Measurements from ENCODE around the gene PRR14. TPM values are rescaled to one million over a fixed set of nuclear protein-coding genes. Genes with fewer than 3 reads are reported as not detected.
A peak's percentile ranks its signal among the peaks of the same experiment; 100 is the strongest.

PRR14 gene
- total and polyA plus RNA-seq, 2 donors (not counting 1 experiment from before 2014, with no cell fraction given): 2.5 to 6.6 TPM

GRCh38 chr16:30645727-30646126, 5.0 kb upstream of the PRR14 start:
- Histone ChIP-seq H2AFZ (ENCODE audit: low read length) (no peak overlapping the region), H3K79me2 (ENCODE audit: control insufficient read depth, insufficient read depth, low read length) (no peaks in the 10 kb centered on the region), H3K9me3 (ENCODE audit: control insufficient read depth, insufficient read depth, low read depth, low read length) (no peaks in the 10 kb centered on the region), H3K9ac (ENCODE audit: insufficient read depth, low read length) (no peak overlapping the region), H4K20me1 (ENCODE audit: control insufficient read depth, extremely low read depth, insufficient read depth, low read length) (no peaks in the 10 kb centered on the region), H3K27ac (ENCODE audit: insufficient read depth, low read length) (no peak overlapping the region), H3K36me3 (ENCODE audit: control insufficient read depth, insufficient read depth, low read length) (no peaks in the 10 kb centered on the region), H3K4me2 (ENCODE audit: extremely low read depth, insufficient read depth, low read length) (no peak overlapping the region), H3K4me3 (replicated peaks in 1 of 4; ENCODE audit: control extremely low read depth in 1 of 4, insufficient read depth in 1 of 4, low read depth in 3 of 4, low read length in 4 of 4) (no peak overlapping the region), H3K4me1 (ENCODE audit: control insufficient read depth, extremely low read depth, insufficient read depth, low read length) (peaks cover 5% of the 10 kb centered on the region), H3K27me3 (ENCODE audit: control insufficient read depth, insufficient read depth, low read length) (peaks cover 2% of the 10 kb centered on the region)
- no peak for TF ChIP-seq EZH2 (IDR thresholded peaks at IDR 0.05; ENCODE audit: low read length, missing control alignments)
- TF ChIP-seq, protein P1, sequence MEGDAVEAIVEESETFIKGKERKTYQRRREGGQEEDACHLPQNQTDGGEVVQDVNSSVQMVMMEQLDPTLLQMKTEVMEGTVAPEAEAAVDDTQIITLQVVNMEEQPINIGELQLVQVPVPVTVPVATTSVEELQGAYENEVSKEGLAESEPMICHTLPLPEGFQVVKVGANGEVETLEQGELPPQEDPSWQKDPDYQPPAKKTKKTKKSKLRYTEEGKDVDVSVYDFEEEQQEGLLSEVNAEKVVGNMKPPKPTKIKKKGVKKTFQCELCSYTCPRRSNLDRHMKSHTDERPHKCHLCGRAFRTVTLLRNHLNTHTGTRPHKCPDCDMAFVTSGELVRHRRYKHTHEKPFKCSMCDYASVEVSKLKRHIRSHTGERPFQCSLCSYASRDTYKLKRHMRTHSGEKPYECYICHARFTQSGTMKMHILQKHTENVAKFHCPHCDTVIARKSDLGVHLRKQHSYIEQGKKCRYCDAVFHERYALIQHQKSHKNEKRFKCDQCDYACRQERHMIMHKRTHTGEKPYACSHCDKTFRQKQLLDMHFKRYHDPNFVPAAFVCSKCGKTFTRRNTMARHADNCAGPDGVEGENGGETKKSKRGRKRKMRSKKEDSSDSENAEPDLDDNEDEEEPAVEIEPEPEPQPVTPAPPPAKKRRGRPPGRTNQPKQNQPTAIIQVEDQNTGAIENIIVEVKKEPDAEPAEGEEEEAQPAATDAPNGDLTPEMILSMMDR (conservative IDR thresholded peaks at IDR 0.05 in 1 of 2, IDR thresholded peaks at IDR 0.05 in 1 of 2; ENCODE audit: low read depth in 1 of 2, low read length in 2 of 2): no peak
- DNase-seq (ENCODE audit: low read depth in 2 of 2): no peak

- TF ChIP-seq, protein P1 (conservative IDR thresholded peaks at IDR 0.05 in 1 of 2, IDR thresholded peaks at IDR 0.05 in 1 of 2; ENCODE audit: low read depth in 1 of 2, low read length in 2 of 2): no peak
- no peak for TF ChIP-seq EZH2 (IDR thresholded peaks at IDR 0.05; ENCODE audit: low read length, missing control alignments)
- peaks cover 8% of the 10 kb centered on the region for H3K79me2 ChIP-seq (ENCODE audit: control insufficient read depth, insufficient read depth, low read length)
- peaks cover 5% of the 10 kb centered on the region for H3K4me1 ChIP-seq (ENCODE audit: control insufficient read depth, extremely low read depth, insufficient read depth, low read length)
- no peak overlapping the region for H3K9ac ChIP-seq (ENCODE audit: insufficient read depth, low read length)
- H2AFZ ChIP-seq (ENCODE audit: low read length): no peak overlapping the region
- H3K27ac ChIP-seq (ENCODE audit: insufficient read depth, low read length): no peak overlapping the region
- H3K4me2 ChIP-seq (ENCODE audit: extremely low read depth, insufficient read depth, low read length): no peak overlapping the region
- H4K20me1 ChIP-seq (ENCODE audit: control insufficient read depth, extremely low read depth, insufficient read depth, low read length): no peaks in the 10 kb centered on the region
- no peaks in the 10 kb centered on the region for H3K36me3 ChIP-seq (ENCODE audit: control insufficient read depth, insufficient read depth, low read length)
- H3K9me3 ChIP-seq (ENCODE audit: control insufficient read depth, insufficient read depth, low read depth, low read length): no peaks in the 10 kb centered on the region
- H3K27me3 ChIP-seq (ENCODE audit: control insufficient read depth, insufficient read depth, low read length): peaks cover 2% of the 10 kb centered on the region
- DNase-seq (ENCODE audit: low read depth in 2 of 2): no peak
- H3K4me3 ChIP-seq (replicated peaks in 1 of 4; ENCODE audit: control extremely low read depth in 1 of 4, insufficient read depth in 1 of 4, low read depth in 3 of 4, low read length in 4 of 4): no peak overlapping the region
Observed at GRCh38 chr16:30647274-30647571, 3.5 kb upstream of the PRR14 start.

DNA sequence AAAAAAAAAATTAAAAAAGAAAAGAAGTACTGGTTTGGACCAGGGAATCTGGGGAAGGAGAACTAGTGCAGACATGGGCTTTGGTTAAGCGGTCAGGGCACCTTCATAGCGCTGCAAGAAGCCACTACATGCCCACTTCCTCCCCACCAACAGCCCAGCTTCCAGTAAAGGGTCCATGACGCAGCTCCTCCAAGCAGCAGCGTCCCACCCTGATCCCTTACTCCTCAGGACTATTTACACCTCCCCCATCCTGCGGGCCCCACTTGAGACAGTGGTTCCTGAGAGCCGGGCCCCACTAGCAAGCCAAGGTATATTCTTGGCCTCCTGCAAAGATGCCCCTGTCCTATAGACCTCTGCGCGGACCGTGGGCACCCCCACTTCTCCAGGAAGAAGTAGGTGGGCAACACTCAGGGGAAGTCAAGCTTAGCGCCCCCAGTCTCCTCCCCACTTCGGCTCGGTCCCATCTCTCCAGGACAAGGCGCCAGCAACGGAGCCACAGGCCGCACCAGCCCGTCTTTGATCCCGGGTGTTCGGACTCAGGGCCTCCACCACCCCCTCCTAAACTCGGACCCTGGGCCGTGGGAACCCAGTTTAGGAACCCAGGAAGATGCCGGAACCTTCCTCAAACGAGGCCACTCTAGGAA, 913 bp upstream of the PRR14 start:
- H4K20me1 ChIP-seq (ENCODE audit: control insufficient read depth, extremely low read depth, insufficient read depth, low read length): no peaks in the 10 kb centered on the region
- H2AFZ ChIP-seq (ENCODE audit: low read length): peak overlapping the region; percentile 99
- TF ChIP-seq EZH2 (IDR thresholded peaks at IDR 0.05; ENCODE audit: low read length, missing control alignments): no peak
- TF ChIP-seq, protein P1 (conservative IDR thresholded peaks at IDR 0.05 in 1 of 2, IDR thresholded peaks at IDR 0.05 in 1 of 2; ENCODE audit: low read depth in 1 of 2, low read length in 2 of 2): no peak
- peaks cover 4% of the 10 kb centered on the region for H3K36me3 ChIP-seq (ENCODE audit: control insufficient read depth, insufficient read depth, low read length)
- no peak for DNase-seq (ENCODE audit: low read depth in 2 of 2)
- peak overlapping the region; percentile 94 for H3K27ac ChIP-seq (ENCODE audit: insufficient read depth, low read length)
- peaks cover 5% of the 10 kb centered on the region for H3K4me1 ChIP-seq (ENCODE audit: control insufficient read depth, extremely low read depth, insufficient read depth, low read length)
- no peaks in the 10 kb centered on the region for H3K9me3 ChIP-seq (ENCODE audit: control insufficient read depth, insufficient read depth, low read depth, low read length)
- peaks cover 13% of the 10 kb centered on the region for H3K79me2 ChIP-seq (ENCODE audit: control insufficient read depth, insufficient read depth, low read length)
- H3K4me2 ChIP-seq (ENCODE audit: extremely low read depth, insufficient read depth, low read length): peak overlapping the region; percentile 85
- no peaks in the 10 kb centered on the region for H3K27me3 ChIP-seq (ENCODE audit: control insufficient read depth, insufficient read depth, low read length)
- peak overlapping the region; percentile 31 to 99 (median 45) for H3K4me3 ChIP-seq (replicated peaks in 1 of 4; ENCODE audit: control extremely low read depth in 1 of 4, insufficient read depth in 1 of 4, low read depth in 3 of 4, low read length in 4 of 4)
- H3K9ac ChIP-seq (ENCODE audit: insufficient read depth, low read length): peak overlapping the region; percentile 62

All from fibroblast of lung (primary cell).